Right lobe of liver (tissue), 4 donors: Measurements from ENCODE around the gene S100A9.

Experiments
- POLR2A ChIP-seq: fragments of 450-650 bp; IDR thresholded peaks from one replicate; pipeline ENCODE4 v1.6.1; 2017; ENCODE audit warnings: antibody characterized with exemption, mild to moderate bottlenecking
- TF ChIP-seq, protein P1 (sequence below), 4 donors: fragments of 200-600 bp in 3 of 4; fragments of 450-650 bp in 1 of 4; IDR thresholded peaks; one replicate each; pipeline versions ENCODE4 v1.5.1 to v1.8.0; 2016 to 2022; ENCODE audit warnings: antibody characterized with exemption in 4 of 4, mild to moderate bottlenecking in 2 of 4
- donor health status: DM: no; HTN: no; CAD: no.
- donor health status: DM: no; HTN: no; CAD: no.
- donor health status: DM: no; HTN: yes; CAD: no.

DNA sequence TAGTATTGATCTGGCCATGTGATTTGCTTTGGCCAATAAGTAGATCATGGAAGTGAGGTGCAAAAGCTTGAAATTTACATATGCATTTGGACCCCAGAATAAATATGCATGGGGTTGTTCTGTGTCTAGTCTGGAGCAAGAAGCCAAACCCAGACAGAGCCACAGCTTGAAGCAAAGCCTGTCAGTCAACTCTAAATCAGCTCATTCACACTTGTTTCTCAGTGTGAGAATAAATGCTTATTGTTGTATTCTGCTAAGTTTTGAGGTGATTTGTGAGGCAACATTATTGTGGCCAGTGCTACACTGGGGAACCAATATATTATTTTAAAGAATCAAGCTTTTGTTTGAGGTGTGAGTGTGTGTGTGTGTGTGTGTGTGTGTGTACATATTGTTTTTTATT, 32.7 kb upstream of the S100A9 start:
- TF ChIP-seq, protein P1, sequence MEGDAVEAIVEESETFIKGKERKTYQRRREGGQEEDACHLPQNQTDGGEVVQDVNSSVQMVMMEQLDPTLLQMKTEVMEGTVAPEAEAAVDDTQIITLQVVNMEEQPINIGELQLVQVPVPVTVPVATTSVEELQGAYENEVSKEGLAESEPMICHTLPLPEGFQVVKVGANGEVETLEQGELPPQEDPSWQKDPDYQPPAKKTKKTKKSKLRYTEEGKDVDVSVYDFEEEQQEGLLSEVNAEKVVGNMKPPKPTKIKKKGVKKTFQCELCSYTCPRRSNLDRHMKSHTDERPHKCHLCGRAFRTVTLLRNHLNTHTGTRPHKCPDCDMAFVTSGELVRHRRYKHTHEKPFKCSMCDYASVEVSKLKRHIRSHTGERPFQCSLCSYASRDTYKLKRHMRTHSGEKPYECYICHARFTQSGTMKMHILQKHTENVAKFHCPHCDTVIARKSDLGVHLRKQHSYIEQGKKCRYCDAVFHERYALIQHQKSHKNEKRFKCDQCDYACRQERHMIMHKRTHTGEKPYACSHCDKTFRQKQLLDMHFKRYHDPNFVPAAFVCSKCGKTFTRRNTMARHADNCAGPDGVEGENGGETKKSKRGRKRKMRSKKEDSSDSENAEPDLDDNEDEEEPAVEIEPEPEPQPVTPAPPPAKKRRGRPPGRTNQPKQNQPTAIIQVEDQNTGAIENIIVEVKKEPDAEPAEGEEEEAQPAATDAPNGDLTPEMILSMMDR (IDR thresholded peaks at IDR 0.05): no peak
- no peak for TF ChIP-seq POLR2A
